Prostate gland (tissue), 2 donors: ENCODE results near the gene MICALL2. TPM values are rescaled to one million over a fixed set of nuclear protein-coding genes. Genes with fewer than 3 reads are reported as not detected.

Source experiments
- DNase-seq: peaks from one replicate; pipeline ENCODE4 v3.0.0-alpha.2; 2019; ENCODE audit warnings: low spot score
- H3K27ac ChIP-seq, 2 donors: fragments of 200-600 bp; sonication (generic); 2 replicates each; pipeline ENCODE4 v1.5.1; 2017 to 2019
- H3K27me3 ChIP-seq: fragments of 200-600 bp; sonication (generic); replicated peaks from 2 replicates; pipeline ENCODE4 v1.5.1; 2019; ENCODE audit not compliant: insufficient read depth
- H3K36me3 ChIP-seq, 2 donors: fragments of 200-600 bp; sonication (generic); 1 replicate in 1 of 2; 2 replicates in 1 of 2; pipeline versions ENCODE4 v1.5.1 to v1.8.1; 2017 to 2019
- H3K4me1 ChIP-seq: fragments of 200-600 bp; sonication (generic); replicated peaks from 2 replicates; pipeline ENCODE4 v1.5.1; 2019
- H3K4me3 ChIP-seq, 2 donors: fragments of 200-600 bp; sonication (generic); 2 replicates each; pipeline ENCODE4 v1.5.1; 2017 to 2019
- H3K9me3 ChIP-seq: fragments of 200-600 bp; sonication (generic); 2 replicates; pipeline ENCODE4 v1.5.1; 2017
- CTCF ChIP-seq, 4 experiments: fragments of 200-600 bp in 2 of 4; fragments of 450-650 bp in 2 of 4; sonication (generic) in 2 of 4; IDR thresholded peaks; 1 replicate in 3 of 4; 2 replicates in 1 of 4; pipeline ENCODE4 v1.5.1; 2016 to 2019; ENCODE audit warnings: antibody characterized with exemption in 4 of 4, mild to moderate bottlenecking in 2 of 4, moderate library complexity in 2 of 4
- POLR2A ChIP-seq: fragments of 450-650 bp; IDR thresholded peaks from one replicate; pipeline ENCODE4 v1.6.1; 2016; ENCODE audit warnings: antibody characterized with exemption, mild to moderate bottlenecking
- POLR2AphosphoS5 ChIP-seq: sonication (generic); formaldehyde crosslinking; IDR thresholded peaks from one replicate; pipeline ENCODE4 v1.6.1; 2017; ENCODE audit warnings: antibody characterized with exemption
- WGBS: methylation state at CpG from one replicate; pipeline ENCODE4 v1.1.5; 2018; 5-methylcytosine and 5-hydroxymethylcytosine counted together
- intact Hi-C: fragments of 100-400 bp; cut with DNase I; formaldehyde crosslinking; loops from one replicate; pipeline ENCODE4 v1.14.2; 2022
- total RNA-seq, 2 donors: library from RNA; depleted of rRNA; stranded (reverse); fragments of >200 nt; gene quantifications; one replicate each; pipeline ENCODE4 v1.1.0, GENCODE V29; 2016

Gene MICALL2
- total RNA-seq, 2 donors from 2014 or later = 31.1 to 42.0 TPM

- intact Hi-C loops = loop anchor here (5.0 kb wide), 1 partner anchor 53 kb away; no protein-coding TSS in a partner anchor
Measured at GRCh38 chr7:1499367-1500029, 40.2 kb upstream of the MICALL2 start.

GRCh38 chr7:1498370-1499305 is 39.4 kb upstream of the MICALL2 start:
- peaks cover 6 to 20% of the 10 kb centered on the region in 2 donors for H3K36me3 ChIP-seq
- H3K27ac ChIP-seq = no peak overlapping the region
- no peak for DNase-seq
- H3K27me3 ChIP-seq = no peaks in the 10 kb centered on the region
- no peaks in the 10 kb centered on the region for H3K9me3 ChIP-seq
- TF ChIP-seq CTCF (IDR thresholded peaks at IDR 0.05) (no peak), POLR2A (no peak)
- intact Hi-C loops = no loop called here
- WGBS = 95% methylated on average over 59 of the region's 62 CpGs
- peaks cover 8% of the 10 kb centered on the region for H3K4me1 ChIP-seq
- H3K4me3 ChIP-seq = no peak overlapping the region

More at GRCh38 chr7:1499367-1500029, 40.2 kb upstream of the MICALL2 start:
- no peak for TF ChIP-seq POLR2AphosphoS5
- no peak for TF ChIP-seq POLR2A
- TF ChIP-seq CTCF (IDR thresholded peaks at IDR 0.05) = no peak
- peaks cover 6 to 20% of the 10 kb centered on the region in 2 donors for H3K36me3 ChIP-seq
- H3K27me3 ChIP-seq = no peaks in the 10 kb centered on the region
- no peak overlapping the region for H3K27ac ChIP-seq
- H3K9me3 ChIP-seq = no peaks in the 10 kb centered on the region
- no peak overlapping the region for H3K4me3 ChIP-seq
- WGBS = 88% methylated on average over 27 of the region's 33 CpGs
- peaks cover 8% of the 10 kb centered on the region for H3K4me1 ChIP-seq
- no peak for DNase-seq

GRCh38 chr7:1497293-1497927 is 38.1 kb upstream of the MICALL2 start:
- intact Hi-C loops = no loop called here
- Histone ChIP-seq H3K36me3 (peaks cover 6 to 20% of the 10 kb centered on the region in 2 donors), H3K27ac (no peak overlapping the region), H3K9me3 (no peaks in the 10 kb centered on the region), H3K4me1 (no peaks in the 10 kb centered on the region), H3K4me3 (no peak overlapping the region), H3K27me3 (no peaks in the 10 kb centered on the region)
- no peak for DNase-seq
- 91% methylated on average over 37 of the region's 37 CpGs for WGBS
- TF ChIP-seq POLR2AphosphoS5 (no peak), POLR2A (no peak), CTCF (IDR thresholded peaks at IDR 0.05) (no peak)

- Histone ChIP-seq H3K36me3 (peaks cover 6 to 20% of the 10 kb centered on the region in 2 donors), H3K9me3 (no peaks in the 10 kb centered on the region), H3K27ac (no peak overlapping the region), H3K27me3 (no peaks in the 10 kb centered on the region), H3K4me1 (no peaks in the 10 kb centered on the region), H3K4me3 (no peak overlapping the region)
- no peak for DNase-seq
- intact Hi-C loops = no loop called here
- 91% methylated on average over 32 of the region's 33 CpGs for WGBS
- TF ChIP-seq POLR2A (no peak), POLR2AphosphoS5 (no peak), CTCF (IDR thresholded peaks at IDR 0.05) (no peak)
Measured at GRCh38 chr7:1496531-1497292, 37.4 kb upstream of the MICALL2 start.
